ENCODE data around the gene UNC79.

UNC79 gene

GRCh38 chr14:93742761-93743160 lies 312.0 kb downstream of the UNC79 start:
- Histone ChIP-seq H3K27ac (no peak overlapping the region), H3K4me3 (ENCODE audit: low read depth, low read length) (no peak overlapping the region), H3K9me3 (ENCODE audit: severe bottlenecking) (no peaks in the 10 kb centered on the region), H3K27me3 (ENCODE audit: insufficient read depth, low read depth, severe bottlenecking) (no peaks in the 10 kb centered on the region), H3K36me3 (no peaks in the 10 kb centered on the region)
- DNase-seq = no peak
- no peak for TF ChIP-seq CTCF (IDR thresholded peaks at IDR 0.05; ENCODE audit: low read depth, low read length)

GRCh38 chr14:93743270-93744060 lies 312.7 kb downstream of the UNC79 start:
- no peak for TF ChIP-seq CTCF (IDR thresholded peaks at IDR 0.05; ENCODE audit: low read depth, low read length)
- H3K9me3 ChIP-seq (ENCODE audit: severe bottlenecking) = no peaks in the 10 kb centered on the region
- no peaks in the 10 kb centered on the region; the same call in 1 of the 2 replicates for H3K36me3 ChIP-seq
- no peaks in the 10 kb centered on the region for H3K27me3 ChIP-seq (ENCODE audit: insufficient read depth, low read depth, severe bottlenecking)
- DNase-seq = no peak
- H3K27ac ChIP-seq = no peak overlapping the region
- no peak overlapping the region for H3K4me3 ChIP-seq (ENCODE audit: low read depth, low read length)

GRCh38 chr14:93744176-93744575 lies 313.4 kb downstream of the UNC79 start:
- Histone ChIP-seq H3K4me3 (ENCODE audit: low read depth, low read length) (no peak overlapping the region), H3K27ac (no peak overlapping the region), H3K27me3 (ENCODE audit: insufficient read depth, low read depth, severe bottlenecking) (no peaks in the 10 kb centered on the region), H3K9me3 (ENCODE audit: severe bottlenecking) (no peaks in the 10 kb centered on the region), H3K36me3 (no peaks in the 10 kb centered on the region; the same call in 1 of the 2 replicates)
- TF ChIP-seq CTCF (IDR thresholded peaks at IDR 0.05; ENCODE audit: low read depth, low read length) = no peak
- no peak for DNase-seq

- Histone ChIP-seq H3K9me3 (ENCODE audit: severe bottlenecking) (no peaks in the 10 kb centered on the region), H3K27me3 (ENCODE audit: insufficient read depth, low read depth, severe bottlenecking) (no peaks in the 10 kb centered on the region), H3K4me3 (ENCODE audit: low read depth, low read length) (no peak overlapping the region), H3K36me3 (no peaks in the 10 kb centered on the region; the same call in 1 of the 2 replicates), H3K27ac (no peak overlapping the region)
- TF ChIP-seq CTCF (IDR thresholded peaks at IDR 0.05; ENCODE audit: low read depth, low read length) = no peak
- DNase-seq = no peak
These were observed 314.1 kb downstream of the UNC79 start for GRCh38 chr14:93744876-93745275.

- no peak for DNase-seq
- Histone ChIP-seq H3K4me3 (ENCODE audit: low read depth, low read length) (no peak overlapping the region), H3K27me3 (ENCODE audit: insufficient read depth, low read depth, severe bottlenecking) (no peaks in the 10 kb centered on the region), H3K36me3 (no peaks in the 10 kb centered on the region; the same call in 1 of the 2 replicates), H3K9me3 (ENCODE audit: severe bottlenecking) (no peaks in the 10 kb centered on the region), H3K27ac (no peak overlapping the region)
- TF ChIP-seq CTCF (IDR thresholded peaks at IDR 0.05; ENCODE audit: low read depth, low read length) = no peak
These were observed 315.0 kb downstream of the UNC79 start for GRCh38 chr14:93745603-93746273.
